ENCODE measurements around the gene MALSU1. TPM values are rescaled to one million over a fixed set of nuclear protein-coding genes. Genes with fewer than 3 reads are reported as not detected.

MALSU1 gene
- total RNA-seq, 1 experiment from 2014 or later: 92.1 TPM

DNA sequence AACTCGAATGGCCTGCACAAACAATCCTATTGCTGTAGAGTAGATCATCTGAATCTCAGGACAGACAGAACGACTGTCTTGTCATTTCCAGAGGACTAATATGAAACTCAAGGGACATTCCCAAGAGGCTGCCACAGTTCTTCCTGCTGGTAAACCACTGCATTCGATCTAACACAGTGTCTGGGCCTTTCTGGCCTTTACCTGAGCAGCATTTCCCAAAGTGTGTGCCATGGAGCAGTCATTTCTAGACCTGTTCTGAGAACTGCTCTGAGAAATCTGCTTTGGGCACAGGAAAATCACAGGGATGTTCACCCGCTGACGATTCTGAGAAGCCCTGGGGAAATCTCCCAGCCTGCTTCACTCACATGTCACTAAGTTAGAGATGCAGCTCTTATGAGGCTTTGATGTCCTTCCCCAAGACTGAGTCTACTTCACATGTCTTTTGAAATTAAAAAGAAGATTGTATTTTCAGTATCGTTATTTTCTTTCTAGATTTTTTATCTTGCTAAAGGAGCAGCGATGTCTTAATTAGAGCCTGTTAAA is 34.2 kb upstream of the MALSU1 start:
- no peak for TF ChIP-seq EZH2 (IDR thresholded peaks at IDR 0.05; ENCODE audit: borderline replicate concordance, low read depth, low read length, poor library complexity, severe bottlenecking)
- no peak for TF ChIP-seq CTCF (conservative IDR thresholded peaks at IDR 0.05; ENCODE audit: low read depth, low read length)
- ChIA-PET CTCF (no interaction called here), POLR2A (ENCODE audit: low non-redundant PET) (no interaction called here)
- no peaks in the 10 kb centered on the region for H3K27me3 ChIP-seq (replicated peaks; ENCODE audit: insufficient read depth, low read depth, low read length, poor library complexity)
- no peak overlapping the region for H3K27ac ChIP-seq (ENCODE audit: low read depth, low read length, poor library complexity, severe bottlenecking)
- no TSS peak for BruUV-seq (replicated peaks)
- H3K4me1 ChIP-seq (ENCODE audit: insufficient read depth, low read length, poor library complexity, severe bottlenecking): no peaks in the 10 kb centered on the region
- intact Hi-C loops (cut with micrococcal nuclease; ENCODE audit: unreplicated experiment): loop anchor here (5.0 kb wide), 1 partner anchor 167 kb away; no protein-coding TSS in a partner anchor
- H3K36me3 ChIP-seq (ENCODE audit: insufficient read depth, low read length, poor library complexity, severe bottlenecking): no peaks in the 10 kb centered on the region
- H3K4me3 ChIP-seq (ENCODE audit: low read depth, low read length, poor library complexity, severe bottlenecking): no peak overlapping the region
- no peak for DNase-seq (ENCODE audit: low spot score)
- no peaks in the 10 kb centered on the region for H3K9me3 ChIP-seq (ENCODE audit: low read depth, low read length, poor library complexity, severe bottlenecking)

- Histone ChIP-seq H3K9me3 (ENCODE audit: low read depth, low read length, poor library complexity, severe bottlenecking) (no peaks in the 10 kb centered on the region), H3K4me1 (ENCODE audit: insufficient read depth, low read length, poor library complexity, severe bottlenecking) (no peaks in the 10 kb centered on the region), H3K4me3 (ENCODE audit: low read depth, low read length, poor library complexity, severe bottlenecking) (no peak overlapping the region), H3K27me3 (replicated peaks; ENCODE audit: insufficient read depth, low read depth, low read length, poor library complexity) (no peaks in the 10 kb centered on the region), H3K27ac (ENCODE audit: low read depth, low read length, poor library complexity, severe bottlenecking) (no peak overlapping the region), H3K36me3 (ENCODE audit: insufficient read depth, low read length, poor library complexity, severe bottlenecking) (no peaks in the 10 kb centered on the region)
- no peak for DNase-seq (ENCODE audit: low spot score)
- ChIA-PET CTCF (no interaction called here), POLR2A (ENCODE audit: low non-redundant PET) (no interaction called here)
- intact Hi-C loops (cut with micrococcal nuclease; ENCODE audit: unreplicated experiment): no loop called here
- TF ChIP-seq CTCF (conservative IDR thresholded peaks at IDR 0.05; ENCODE audit: low read depth, low read length): no peak
- no peak for TF ChIP-seq EZH2 (IDR thresholded peaks at IDR 0.05; ENCODE audit: borderline replicate concordance, low read depth, low read length, poor library complexity, severe bottlenecking)
- BruUV-seq (replicated peaks): no TSS peak
Observed at GRCh38 chr7:23266918-23267317, 32.2 kb upstream of the MALSU1 start.

- intact Hi-C loops (cut with micrococcal nuclease; ENCODE audit: unreplicated experiment): no loop called here
- BruUV-seq (replicated peaks): no TSS peak
- TF ChIP-seq EZH2 (IDR thresholded peaks at IDR 0.05; ENCODE audit: borderline replicate concordance, low read depth, low read length, poor library complexity, severe bottlenecking) (no peak), CTCF (conservative IDR thresholded peaks at IDR 0.05; ENCODE audit: low read depth, low read length) (no peak)
- ChIA-PET POLR2A (ENCODE audit: low non-redundant PET) (no interaction called here), CTCF (no interaction called here)
- Histone ChIP-seq H3K9me3 (ENCODE audit: low read depth, low read length, poor library complexity, severe bottlenecking) (no peaks in the 10 kb centered on the region), H3K4me1 (ENCODE audit: insufficient read depth, low read length, poor library complexity, severe bottlenecking) (no peaks in the 10 kb centered on the region), H3K36me3 (ENCODE audit: insufficient read depth, low read length, poor library complexity, severe bottlenecking) (no peaks in the 10 kb centered on the region), H3K4me3 (ENCODE audit: low read depth, low read length, poor library complexity, severe bottlenecking) (no peak overlapping the region), H3K27ac (ENCODE audit: low read depth, low read length, poor library complexity, severe bottlenecking) (no peak overlapping the region), H3K27me3 (replicated peaks; ENCODE audit: insufficient read depth, low read depth, low read length, poor library complexity) (no peaks in the 10 kb centered on the region)
- no peak for DNase-seq (ENCODE audit: low spot score)
Observed at GRCh38 chr7:23267357-23267756, 31.8 kb upstream of the MALSU1 start.

Measured in A673 (cell line).